WI38 (cell line): ENCODE data around the gene CYLD.

ENCODE experiments used
- H3K4me3 ChIP-seq: 2 replicates; pipeline ENCODE4 v1.5.1; 2011; ENCODE audit warnings: low read depth, mild to moderate bottlenecking, control low read depth, low read length
- TF ChIP-seq, protein P1 (sequence below): IDR thresholded peaks from 2 replicates; pipeline ENCODE4 v1.5.1; 2012; ENCODE audit warnings: low read depth, mild to moderate bottlenecking, control low read depth, low read length

CYLD gene

DNA sequence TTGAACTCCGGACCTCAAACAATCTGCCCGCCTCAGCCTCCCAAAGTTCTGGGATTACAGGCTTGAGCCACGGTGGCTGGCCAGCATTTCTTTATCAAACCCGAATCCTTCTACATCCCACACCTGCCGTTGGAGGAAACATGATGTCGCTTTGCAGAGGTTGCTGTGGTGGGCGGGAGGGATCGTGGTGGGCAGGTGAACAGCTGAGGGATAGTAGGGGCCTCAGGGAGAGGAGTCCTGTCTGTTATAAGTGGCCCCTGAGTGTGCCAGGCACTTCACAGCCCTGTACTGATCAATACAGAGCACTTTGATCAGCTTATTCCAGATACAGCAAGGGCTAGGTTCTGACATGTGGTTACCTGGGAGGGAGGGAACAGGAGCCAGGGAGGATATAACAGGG, 76.5 kb downstream of the CYLD start:
- H3K4me3 ChIP-seq = no peak overlapping the region
- TF ChIP-seq, protein P1, sequence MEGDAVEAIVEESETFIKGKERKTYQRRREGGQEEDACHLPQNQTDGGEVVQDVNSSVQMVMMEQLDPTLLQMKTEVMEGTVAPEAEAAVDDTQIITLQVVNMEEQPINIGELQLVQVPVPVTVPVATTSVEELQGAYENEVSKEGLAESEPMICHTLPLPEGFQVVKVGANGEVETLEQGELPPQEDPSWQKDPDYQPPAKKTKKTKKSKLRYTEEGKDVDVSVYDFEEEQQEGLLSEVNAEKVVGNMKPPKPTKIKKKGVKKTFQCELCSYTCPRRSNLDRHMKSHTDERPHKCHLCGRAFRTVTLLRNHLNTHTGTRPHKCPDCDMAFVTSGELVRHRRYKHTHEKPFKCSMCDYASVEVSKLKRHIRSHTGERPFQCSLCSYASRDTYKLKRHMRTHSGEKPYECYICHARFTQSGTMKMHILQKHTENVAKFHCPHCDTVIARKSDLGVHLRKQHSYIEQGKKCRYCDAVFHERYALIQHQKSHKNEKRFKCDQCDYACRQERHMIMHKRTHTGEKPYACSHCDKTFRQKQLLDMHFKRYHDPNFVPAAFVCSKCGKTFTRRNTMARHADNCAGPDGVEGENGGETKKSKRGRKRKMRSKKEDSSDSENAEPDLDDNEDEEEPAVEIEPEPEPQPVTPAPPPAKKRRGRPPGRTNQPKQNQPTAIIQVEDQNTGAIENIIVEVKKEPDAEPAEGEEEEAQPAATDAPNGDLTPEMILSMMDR = no peak

DNA sequence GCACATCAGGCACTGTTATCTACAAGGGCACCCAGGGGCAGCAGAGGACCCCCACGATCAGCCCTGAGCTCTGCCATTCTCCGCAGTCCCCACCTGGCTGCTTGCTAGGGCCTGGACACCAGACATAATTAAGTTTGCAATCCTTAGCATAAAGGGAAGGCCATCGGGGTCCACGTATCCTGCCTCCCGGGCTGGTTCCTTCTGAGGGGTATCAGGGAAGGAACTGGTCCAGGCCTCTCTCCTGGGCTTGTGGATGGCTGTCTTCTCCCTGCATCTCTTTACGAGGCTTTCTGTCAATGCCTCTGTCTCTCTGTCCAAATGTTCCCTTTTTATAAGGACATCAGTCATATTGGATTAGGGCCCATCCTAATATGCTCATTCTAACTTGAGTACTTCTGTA, 77.8 kb downstream of the CYLD start:
- no peak overlapping the region for H3K4me3 ChIP-seq
- TF ChIP-seq, protein P1 = no peak

DNA sequence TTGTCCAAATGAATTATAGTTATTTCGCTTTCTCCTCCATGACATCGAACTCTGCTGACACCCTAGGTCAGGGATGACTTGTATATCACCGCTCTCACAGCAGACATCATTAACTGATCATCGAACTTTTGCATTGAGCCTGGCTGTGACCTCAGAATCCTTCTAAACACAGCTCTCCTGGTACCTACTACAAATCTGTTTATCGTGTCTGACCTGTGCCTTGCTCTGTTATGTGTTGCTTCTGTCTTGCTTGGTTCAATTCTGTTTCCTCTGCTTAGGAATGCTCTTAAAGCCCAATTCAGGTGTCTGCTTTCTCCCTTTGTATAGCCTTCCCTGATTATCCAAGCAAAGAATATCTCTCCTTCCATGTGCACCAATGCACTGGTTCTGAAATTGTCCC, 78.3 kb downstream of the CYLD start:
- TF ChIP-seq, protein P1 = no peak
- no peak overlapping the region for H3K4me3 ChIP-seq

DNA sequence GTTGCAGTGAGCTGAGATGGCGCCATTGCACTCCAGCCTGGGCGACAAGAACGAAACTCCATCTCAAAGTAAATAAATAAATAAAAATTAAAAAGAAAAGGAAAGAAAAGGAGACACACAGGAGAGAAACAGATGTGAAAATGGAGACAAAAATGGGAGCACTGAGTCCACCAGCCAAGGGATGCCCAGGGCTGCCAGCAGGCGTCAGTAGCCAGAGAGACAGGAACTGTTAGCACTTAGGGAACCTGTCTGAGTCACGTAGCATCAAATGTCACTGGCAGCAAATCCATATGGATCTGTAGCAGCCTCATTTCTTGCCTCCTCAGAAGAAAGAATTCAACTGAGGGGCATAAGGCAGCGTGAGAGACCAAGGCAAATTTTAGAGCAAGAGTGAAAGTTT, 79.7 kb downstream of the CYLD start:
- TF ChIP-seq, protein P1 = peak; percentile 29; the same call in 1 of the 2 replicates
- no peak overlapping the region for H3K4me3 ChIP-seq

DNA sequence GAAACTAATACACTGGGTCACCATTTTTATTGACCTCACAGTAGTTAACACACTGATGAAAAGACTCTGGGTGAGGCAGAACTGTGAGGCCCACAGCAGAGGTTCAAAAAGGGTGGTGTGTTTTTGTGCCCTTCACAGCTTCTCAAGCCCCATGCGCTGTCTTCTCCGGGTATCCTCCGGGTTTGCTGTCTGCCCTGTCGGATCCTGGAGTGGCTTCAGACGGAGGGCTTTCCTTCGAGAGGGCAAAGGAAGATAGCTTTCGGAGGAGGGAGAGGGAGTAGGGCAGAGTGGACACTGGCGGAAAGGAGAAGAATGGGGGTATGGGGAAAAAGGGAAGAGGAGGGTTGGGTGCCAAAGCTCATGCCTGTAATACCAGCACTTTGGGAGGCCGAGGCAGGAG, 80.8 kb downstream of the CYLD start:
- TF ChIP-seq, protein P1 = no peak
- H3K4me3 ChIP-seq = no peak overlapping the region

DNA sequence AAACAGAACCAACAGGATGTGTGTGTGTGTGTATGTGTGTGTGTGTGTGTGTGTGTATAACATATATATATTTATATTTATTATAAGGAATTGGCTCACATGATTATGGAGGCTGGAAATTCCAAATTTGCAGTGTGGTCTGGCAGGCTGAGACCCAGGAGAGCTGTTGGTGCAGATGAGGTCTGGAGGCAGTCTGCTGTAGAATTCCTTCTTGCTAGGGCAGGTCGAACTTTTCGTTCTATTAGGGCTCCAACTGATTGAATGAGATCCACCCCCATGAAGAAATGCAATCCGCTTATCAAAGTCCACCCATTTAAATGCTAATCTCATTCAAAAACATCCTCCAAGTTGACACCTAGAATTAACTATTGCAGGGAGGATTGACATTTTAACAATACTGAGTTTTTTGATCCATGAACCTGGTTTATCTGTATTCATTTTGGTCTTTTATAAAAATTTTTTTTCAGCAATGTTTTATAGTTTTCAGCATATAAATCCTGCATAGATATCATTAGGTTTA, 85.0 kb downstream of the CYLD start:
- H3K4me3 ChIP-seq = no peak overlapping the region
- TF ChIP-seq, protein P1 = no peak

DNA sequence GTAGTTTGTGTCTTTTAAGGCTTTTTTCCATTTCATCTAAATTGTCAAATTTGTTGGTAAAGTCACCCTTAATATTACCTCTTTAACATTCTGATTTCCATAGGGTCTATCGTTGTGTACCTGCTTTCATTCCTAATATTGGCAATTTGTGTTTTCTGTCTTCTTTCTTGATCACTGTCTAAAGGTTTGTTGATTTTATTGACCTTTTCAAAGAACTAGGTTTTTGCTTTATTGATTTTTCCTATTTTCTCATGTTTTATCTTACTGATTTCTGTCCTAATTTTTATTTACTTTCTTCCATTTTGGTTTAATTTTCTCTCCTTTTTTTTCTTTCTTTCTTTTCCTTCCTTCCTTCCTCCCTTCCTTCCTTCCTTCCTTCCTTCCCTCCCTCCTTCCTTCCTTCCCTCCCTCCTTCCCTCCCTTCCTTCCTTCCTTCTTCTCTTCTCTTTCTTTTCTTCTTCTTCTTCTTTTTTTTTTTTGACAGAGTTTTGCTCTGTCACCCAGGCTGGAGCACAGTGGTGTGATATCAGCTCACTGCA, 86.3 kb downstream of the CYLD start:
- no peak overlapping the region for H3K4me3 ChIP-seq
- TF ChIP-seq, protein P1 = no peak
